Subcutaneous preadipocyte (primary cell): Measurements from ENCODE around the gene ABCB6. TPM values are rescaled to one million over a fixed set of nuclear protein-coding genes. Genes with fewer than 3 reads are reported as not detected.

ENCODE experiments used
- total RNA-seq: library from RNA; depleted of rRNA; stranded (reverse); fragments of >200 nt; gene quantifications from 2 replicates; pipeline ENCODE4 v1.2.3, GENCODE V29; 2012

The ABCB6 gene
- total RNA-seq, 1 donor: 40.1 TPM

Other genes starting within 250 kb of the ABCB6 start
- gene FEV, start 233.8 kb downstream of the ABCB6 start, total RNA-seq: not detected in 2 replicates
- gene CRYBA2, start 225.5 kb downstream of the ABCB6 start, total RNA-seq: not detected in 2 replicates
- gene CFAP65, start 177.4 kb downstream of the ABCB6 start, total RNA-seq: 0.20 TPM in 1 of 2 replicates, not detected in the other
- not detected in 2 replicates for gene IHH, start 158.0 kb downstream of the ABCB6 start, total RNA-seq
- 21.3 and 21.7 TPM in 2 replicates for gene NHEJ1, start 58.1 kb downstream of the ABCB6 start, total RNA-seq
- gene SLC23A3, start 48.9 kb downstream of the ABCB6 start, total RNA-seq: 0.73 and 1.8 TPM in 2 replicates
- 17.0 and 18.0 TPM in 2 replicates for gene CNPPD1, start 42.0 kb downstream of the ABCB6 start, total RNA-seq
- 55.9 and 59.6 TPM in 2 replicates for gene RETREG2, start 40.7 kb downstream of the ABCB6 start, total RNA-seq
- 19.4 and 21.3 TPM in 2 replicates for gene ZFAND2B, start 12.2 kb downstream of the ABCB6 start, total RNA-seq
- gene ATG9A, start 10.7 kb upstream of the ABCB6 start, total RNA-seq: 44.2 and 50.3 TPM in 2 replicates
- gene ANKZF1, start 10.8 kb upstream of the ABCB6 start, total RNA-seq: 15.1 and 20.7 TPM in 2 replicates
- gene GLB1L, start 26.5 kb upstream of the ABCB6 start, total RNA-seq: 7.3 and 15.2 TPM in 2 replicates
- gene STK16, start 26.5 kb upstream of the ABCB6 start, total RNA-seq: 26.4 and 27.2 TPM in 2 replicates
- gene TUBA4B, start 34.3 kb upstream of the ABCB6 start, total RNA-seq: not detected in 2 replicates
- 9.2 and 17.6 TPM in 2 replicates for gene TUBA4A, start 35.0 kb upstream of the ABCB6 start, total RNA-seq
- gene DNAJB2, start 60.4 kb upstream of the ABCB6 start, total RNA-seq: 20.7 and 22.4 TPM in 2 replicates
- 0.98 and 1.5 TPM in 2 replicates for gene PTPRN, start 90.4 kb upstream of the ABCB6 start, total RNA-seq
- gene RESP18, start 113.8 kb upstream of the ABCB6 start, total RNA-seq: not detected in 2 replicates
- gene DNPEP, start 169.0 kb upstream of the ABCB6 start, total RNA-seq: 63.9 and 69.4 TPM in 2 replicates
- gene DES, start 199.4 kb upstream of the ABCB6 start, total RNA-seq: 0.39 and 0.73 TPM in 2 replicates
- 11.5 and 15.4 TPM in 2 replicates for gene SPEG, start 215.9 kb upstream of the ABCB6 start, total RNA-seq